ENCODE results near the gene SERPINE1. TPM values are rescaled to one million over a fixed set of nuclear protein-coding genes. Genes with fewer than 3 reads are reported as not detected.

Gene SERPINE1
- total and polyA plus RNA-seq, 2 of the 4 experiments (the other 2 are of a cell fraction): 1,441 to 2,783 TPM

- intact Hi-C loops (cut with micrococcal nuclease): no loop called here
- Histone ChIP-seq H3K9ac (ENCODE audit: low read depth, low read length) (no peak overlapping the region), H2BK15ac (ENCODE audit: low read depth, low read length) (no peak overlapping the region), H2BK120ac (ENCODE audit: low read depth, low read length) (no peak overlapping the region), H3K4ac (ENCODE audit: low read depth, low read length) (no peak overlapping the region; the same call in 1 of the 2 replicates), H3K9me1 (ENCODE audit: insufficient read depth, low read length) (peaks cover 14% of the 10 kb centered on the region), H2BK20ac (ENCODE audit: low read depth, low read length) (no peak overlapping the region; the same call in 1 of the 2 replicates), H3K27me3 (ENCODE audit: control insufficient read depth, insufficient read depth, low read length) (peaks cover 54% of the 10 kb centered on the region), H4K8ac (ENCODE audit: low read depth in 2 of 2, low read length in 2 of 2) (no peak overlapping the region), H3K27ac (ENCODE audit: insufficient read depth, low read length) (no peak overlapping the region), H3K14ac (replicated peaks; ENCODE audit: low read depth, low read length) (no peak overlapping the region), H4K5ac (ENCODE audit: low read depth, low read length) (no peak overlapping the region), H3K4me1 (ENCODE audit: control insufficient read depth, insufficient read depth, low read length) (peaks cover 22% of the 10 kb centered on the region), H3K18ac (ENCODE audit: low read depth, low read length) (no peak overlapping the region), H4K91ac (ENCODE audit: insufficient read depth, low read depth, low read length) (no peak overlapping the region), H3K36me3 (ENCODE audit: control insufficient read depth, insufficient read depth, low read length) (no peaks in the 10 kb centered on the region), H3K56ac (ENCODE audit: extremely low read depth, insufficient read depth, low read length) (no peak overlapping the region), H3K79me1 (ENCODE audit: low read depth in 1 of 2, low read length in 2 of 2) (peaks cover 0 to 3% of the 10 kb centered on the region in 2 experiments; a peak in 1 of 4 replicates), H3K4me3 (ENCODE audit: insufficient read depth, low read depth, low read length) (no peak overlapping the region), H2AFZ (replicated peaks; ENCODE audit: low read length, poor library complexity) (no peak overlapping the region), H3K23ac (ENCODE audit: low read depth, low read length) (0 out of 2 replicates have a peak overlapping the region, but pooled peaks have one; percentile 36), H4K20me1 (ENCODE audit: insufficient read depth, low read length) (peaks cover 14% of the 10 kb centered on the region; the same call in 1 of the 2 replicates), H2BK5ac (ENCODE audit: low read depth, low read length, poor library complexity, severe bottlenecking) (no peak overlapping the region), H3K9me3 (ENCODE audit: control insufficient read depth, insufficient read depth, low read length) (no peaks in the 10 kb centered on the region), H3K4me2 (ENCODE audit: low read depth, low read length) (peak overlapping the region; percentile 35; the same call in 1 of the 2 replicates), H2AK5ac (ENCODE audit: low read depth, low read length) (no peak overlapping the region), H2AK9ac (replicated peaks; ENCODE audit: low read depth, low read length, poor library complexity) (no peak overlapping the region)
- WGBS, 2 experiments (ENCODE audit: extremely low coverage in 2 of 2, insufficient read length in 1 of 2): 0% methylated on average over 2 of the region's 12 CpGs; no CpG with 5 or more reads in 1 of the 2 experiments
- TF ChIP-seq SMC3 (IDR thresholded peaks at IDR 0.05; ENCODE audit: low read depth, low read length) (no peak), RAD21 (IDR thresholded peaks at IDR 0.05; ENCODE audit: low read length) (no peak), MXI1 (IDR thresholded peaks at IDR 0.05; ENCODE audit: borderline replicate concordance, low read depth, low read length) (no peak), RFX5 (IDR thresholded peaks at IDR 0.05; ENCODE audit: low read depth, low read length) (no peak), NFE2L2 (IDR thresholded peaks at IDR 0.05; ENCODE audit: low read depth, low read length) (no peak), MAZ (IDR thresholded peaks at IDR 0.05; ENCODE audit: borderline replicate concordance, low read depth, low read length) (no peak), RCOR1 (IDR thresholded peaks at IDR 0.05; ENCODE audit: insufficient replicate concordance, low read length) (no peak), CHD1 (IDR thresholded peaks at IDR 0.05; ENCODE audit: low read depth, low read length) (no peak)
- no TSS peak for BruUV-seq (replicated peaks)
- dilution Hi-C loops (cut with HindIII; ENCODE audit: low sequenced_read_pairs, unreplicated experiment): no loop called here
- no peak for DNase-seq
- no peak for ATAC-seq (ENCODE audit: low read depth)
- in situ Hi-C loops (cut with MboI; ENCODE audit: low sequenced_read_pairs): no loop called here
- CTCF ChIA-PET: interaction anchor here (1.0 kb wide), 1 partner anchor 24 kb away, joined by 8 read pairs; no protein-coding TSS in a partner anchor
- POLR2A ChIA-PET (ENCODE audit: unreplicated experiment): no interaction called here
Observed at GRCh38 chr7:101167645-101168411, 40.9 kb downstream of the SERPINE1 start.

Data from IMR-90 (cell line).